WTC11 (cell line): Measurements from ENCODE around the gene OGFOD2. TPM values are rescaled to one million over a fixed set of nuclear protein-coding genes. Genes with fewer than 3 reads are reported as not detected.

Experiments
- CREB1 ChIP-seq: sonication (generic); formaldehyde crosslinking; IDR thresholded peaks from 2 replicates; pipeline ENCODE4 v1.8.0; 2023; ENCODE audit warnings: mild to moderate bottlenecking, missing genetic modification reagents
- ELF4 ChIP-seq: sonication (generic); formaldehyde crosslinking; IDR thresholded peaks from 2 replicates; pipeline ENCODE4 v1.8.1; 2022; ENCODE audit warnings: low read depth, mild to moderate bottlenecking, moderate library complexity, missing genetic modification reagents
- ESRRA ChIP-seq: sonication (generic); formaldehyde crosslinking; IDR thresholded peaks from 2 replicates; pipeline ENCODE4 v1.8.1; 2022; ENCODE audit warnings: mild to moderate bottlenecking, missing genetic modification reagents, borderline replicate concordance
- FOXK1 ChIP-seq: sonication (generic); formaldehyde crosslinking; IDR thresholded peaks from 2 replicates; pipeline ENCODE4 v1.8.0; 2022; ENCODE audit warnings: mild to moderate bottlenecking, moderate library complexity, missing genetic modification reagents
- GABPB1 ChIP-seq: sonication (generic); formaldehyde crosslinking; IDR thresholded peaks from 2 replicates; pipeline ENCODE4 v1.8.1; 2023; ENCODE audit warnings: mild to moderate bottlenecking, missing genetic modification reagents
- MXD4 ChIP-seq: fragments of 250-450 bp; sonication (Bioruptor Pico); IDR thresholded peaks from 2 replicates; pipeline ENCODE4 v1.8.0; 2021; ENCODE audit warnings: mild to moderate bottlenecking, moderate library complexity, borderline replicate concordance
- NFE2L1 ChIP-seq: sonication (generic); formaldehyde crosslinking; IDR thresholded peaks from 2 replicates; pipeline ENCODE4 v1.8.1; 2023; ENCODE audit warnings: missing genetic modification reagents
- NFYB ChIP-seq: sonication (generic); formaldehyde crosslinking; conservative IDR thresholded peaks from 2 replicates; pipeline ENCODE4 v1.8.0; 2022; ENCODE audit warnings: low read depth, missing genetic modification reagents
- PRRX2 ChIP-seq: fragments of 250-450 bp; sonication (Bioruptor Pico); IDR thresholded peaks from 2 replicates; pipeline ENCODE4 v1.8.0; 2021; ENCODE audit warnings: mild to moderate bottlenecking
- SP1 ChIP-seq: sonication (generic); formaldehyde crosslinking; conservative IDR thresholded peaks from 2 replicates; pipeline ENCODE4 v1.8.1; 2022; ENCODE audit warnings: missing genetic modification reagents
- TCF7 ChIP-seq: sonication (generic); formaldehyde crosslinking; IDR thresholded peaks from 2 replicates; pipeline ENCODE4 v1.8.0; 2022; ENCODE audit warnings: mild to moderate bottlenecking, low read depth, missing genetic modification reagents, moderate library complexity
- TEAD1 ChIP-seq: sonication (generic); formaldehyde crosslinking; IDR thresholded peaks from 2 replicates; pipeline ENCODE4 v1.8.0; 2022; ENCODE audit warnings: mild to moderate bottlenecking, missing genetic modification reagents
- ZNF219 ChIP-seq: sonication (generic); formaldehyde crosslinking; IDR thresholded peaks from 2 replicates; pipeline ENCODE4 v1.8.0; 2023; ENCODE audit warnings: missing genetic modification reagents, mild to moderate bottlenecking, borderline replicate concordance
- ZNF396 ChIP-seq: fragments of 250-450 bp; sonication (Bioruptor Pico); IDR thresholded peaks from 2 replicates; pipeline ENCODE4 v1.8.0; 2021; ENCODE audit warnings: mild to moderate bottlenecking, moderate library complexity, borderline replicate concordance
- total RNA-seq: library from RNA; stranded (reverse); gene quantifications from 3 replicates; pipeline ENCODE4 v1.2.3, GENCODE V29; 2021
- TF ChIP-seq, protein P1 (sequence below): sonication (generic); formaldehyde crosslinking; IDR thresholded peaks from 2 replicates; pipeline ENCODE4 v1.8.1; 2023; ENCODE audit warnings: mild to moderate bottlenecking, missing genetic modification reagents, borderline replicate concordance
- TF ChIP-seq, protein P2 (sequence below): sonication (generic); formaldehyde crosslinking; IDR thresholded peaks from 2 replicates; pipeline ENCODE4 v1.8.0; 2022; ENCODE audit warnings: missing genetic modification reagents
- TF ChIP-seq, protein P3 (sequence below): sonication (generic); formaldehyde crosslinking; IDR thresholded peaks from 2 replicates; pipeline ENCODE4 v1.8.0; 2022; ENCODE audit warnings: mild to moderate bottlenecking, missing genetic modification reagents
- TF ChIP-seq, protein P4 (sequence below): sonication (generic); formaldehyde crosslinking; IDR thresholded peaks from 2 replicates; pipeline ENCODE4 v1.8.1; 2022; ENCODE audit warnings: mild to moderate bottlenecking, moderate library complexity, missing genetic modification reagents
- TF ChIP-seq, protein P5 (sequence below): fragments of 250-450 bp; sonication (Bioruptor Pico); IDR thresholded peaks from 2 replicates; pipeline ENCODE4 v1.9.0; 2021; ENCODE audit warnings: mild to moderate bottlenecking, borderline replicate concordance
- TF ChIP-seq, protein P6 (sequence below): sonication (generic); formaldehyde crosslinking; IDR thresholded peaks from 2 replicates; pipeline ENCODE4 v1.8.1; 2022; ENCODE audit warnings: mild to moderate bottlenecking, missing genetic modification reagents, moderate library complexity, borderline replicate concordance

The OGFOD2 gene
- total RNA-seq, 1 experiment from 2014 or later = 28.1 TPM

DNA sequence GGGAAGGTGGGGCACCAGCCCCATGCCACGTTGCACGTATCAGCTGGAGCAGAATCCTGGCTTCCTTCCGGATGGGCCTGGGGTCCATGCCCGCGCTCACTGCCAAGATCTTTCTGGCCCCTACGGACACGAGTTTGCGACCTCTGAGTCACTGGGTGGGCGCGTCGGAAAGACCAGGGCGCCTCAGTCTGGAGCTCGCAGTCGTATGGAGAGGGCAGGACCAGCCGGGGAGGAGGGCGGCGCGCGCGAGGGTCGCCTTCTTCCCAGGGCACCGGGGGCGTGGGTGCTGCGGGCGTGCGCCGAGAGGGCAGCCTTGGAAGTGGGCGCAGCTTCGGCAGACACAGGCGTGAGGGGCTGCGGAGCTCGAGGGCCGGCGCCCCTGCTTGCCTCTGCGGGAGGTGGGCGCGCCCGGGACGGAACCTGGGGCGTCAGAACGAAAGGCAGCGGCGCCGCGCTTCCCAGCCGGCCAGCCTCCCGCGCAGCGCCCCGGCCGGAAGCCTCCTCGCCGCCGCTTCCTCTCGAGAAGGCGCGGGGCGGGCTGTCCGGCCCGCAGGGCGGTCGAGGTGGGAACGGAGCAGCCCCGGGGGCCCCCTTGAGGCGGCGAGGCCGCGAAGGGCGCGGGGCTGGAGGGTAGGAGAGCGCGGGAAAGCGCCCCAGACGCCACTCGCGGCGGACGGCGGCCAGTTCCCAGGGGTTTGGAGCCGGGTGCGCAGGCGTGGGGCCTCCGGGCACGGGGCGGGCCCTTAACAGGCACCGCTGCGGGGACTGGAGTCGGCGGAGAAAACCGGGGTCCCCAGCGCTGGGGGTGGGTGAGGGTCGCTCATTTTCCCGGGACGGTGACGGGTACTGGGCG, 5.4 kb downstream of the OGFOD2 start, which contains the start of gene ARL6IP4 (continued):
- TF ChIP-seq, protein P1, sequence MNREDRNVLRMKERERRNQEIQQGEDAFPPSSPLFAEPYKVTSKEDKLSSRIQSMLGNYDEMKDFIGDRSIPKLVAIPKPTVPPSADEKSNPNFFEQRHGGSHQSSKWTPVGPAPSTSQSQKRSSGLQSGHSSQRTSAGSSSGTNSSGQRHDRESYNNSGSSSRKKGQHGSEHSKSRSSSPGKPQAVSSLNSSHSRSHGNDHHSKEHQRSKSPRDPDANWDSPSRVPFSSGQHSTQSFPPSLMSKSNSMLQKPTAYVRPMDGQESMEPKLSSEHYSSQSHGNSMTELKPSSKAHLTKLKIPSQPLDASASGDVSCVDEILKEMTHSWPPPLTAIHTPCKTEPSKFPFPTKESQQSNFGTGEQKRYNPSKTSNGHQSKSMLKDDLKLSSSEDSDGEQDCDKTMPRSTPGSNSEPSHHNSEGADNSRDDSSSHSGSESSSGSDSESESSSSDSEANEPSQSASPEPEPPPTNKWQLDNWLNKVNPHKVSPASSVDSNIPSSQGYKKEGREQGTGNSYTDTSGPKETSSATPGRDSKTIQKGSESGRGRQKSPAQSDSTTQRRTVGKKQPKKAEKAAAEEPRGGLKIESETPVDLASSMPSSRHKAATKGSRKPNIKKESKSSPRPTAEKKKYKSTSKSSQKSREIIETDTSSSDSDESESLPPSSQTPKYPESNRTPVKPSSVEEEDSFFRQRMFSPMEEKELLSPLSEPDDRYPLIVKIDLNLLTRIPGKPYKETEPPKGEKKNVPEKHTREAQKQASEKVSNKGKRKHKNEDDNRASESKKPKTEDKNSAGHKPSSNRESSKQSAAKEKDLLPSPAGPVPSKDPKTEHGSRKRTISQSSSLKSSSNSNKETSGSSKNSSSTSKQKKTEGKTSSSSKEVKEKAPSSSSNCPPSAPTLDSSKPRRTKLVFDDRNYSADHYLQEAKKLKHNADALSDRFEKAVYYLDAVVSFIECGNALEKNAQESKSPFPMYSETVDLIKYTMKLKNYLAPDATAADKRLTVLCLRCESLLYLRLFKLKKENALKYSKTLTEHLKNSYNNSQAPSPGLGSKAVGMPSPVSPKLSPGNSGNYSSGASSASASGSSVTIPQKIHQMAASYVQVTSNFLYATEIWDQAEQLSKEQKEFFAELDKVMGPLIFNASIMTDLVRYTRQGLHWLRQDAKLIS (CRISPR knock-in tag) = peak; percentile 80
- TF ChIP-seq, protein P2, sequence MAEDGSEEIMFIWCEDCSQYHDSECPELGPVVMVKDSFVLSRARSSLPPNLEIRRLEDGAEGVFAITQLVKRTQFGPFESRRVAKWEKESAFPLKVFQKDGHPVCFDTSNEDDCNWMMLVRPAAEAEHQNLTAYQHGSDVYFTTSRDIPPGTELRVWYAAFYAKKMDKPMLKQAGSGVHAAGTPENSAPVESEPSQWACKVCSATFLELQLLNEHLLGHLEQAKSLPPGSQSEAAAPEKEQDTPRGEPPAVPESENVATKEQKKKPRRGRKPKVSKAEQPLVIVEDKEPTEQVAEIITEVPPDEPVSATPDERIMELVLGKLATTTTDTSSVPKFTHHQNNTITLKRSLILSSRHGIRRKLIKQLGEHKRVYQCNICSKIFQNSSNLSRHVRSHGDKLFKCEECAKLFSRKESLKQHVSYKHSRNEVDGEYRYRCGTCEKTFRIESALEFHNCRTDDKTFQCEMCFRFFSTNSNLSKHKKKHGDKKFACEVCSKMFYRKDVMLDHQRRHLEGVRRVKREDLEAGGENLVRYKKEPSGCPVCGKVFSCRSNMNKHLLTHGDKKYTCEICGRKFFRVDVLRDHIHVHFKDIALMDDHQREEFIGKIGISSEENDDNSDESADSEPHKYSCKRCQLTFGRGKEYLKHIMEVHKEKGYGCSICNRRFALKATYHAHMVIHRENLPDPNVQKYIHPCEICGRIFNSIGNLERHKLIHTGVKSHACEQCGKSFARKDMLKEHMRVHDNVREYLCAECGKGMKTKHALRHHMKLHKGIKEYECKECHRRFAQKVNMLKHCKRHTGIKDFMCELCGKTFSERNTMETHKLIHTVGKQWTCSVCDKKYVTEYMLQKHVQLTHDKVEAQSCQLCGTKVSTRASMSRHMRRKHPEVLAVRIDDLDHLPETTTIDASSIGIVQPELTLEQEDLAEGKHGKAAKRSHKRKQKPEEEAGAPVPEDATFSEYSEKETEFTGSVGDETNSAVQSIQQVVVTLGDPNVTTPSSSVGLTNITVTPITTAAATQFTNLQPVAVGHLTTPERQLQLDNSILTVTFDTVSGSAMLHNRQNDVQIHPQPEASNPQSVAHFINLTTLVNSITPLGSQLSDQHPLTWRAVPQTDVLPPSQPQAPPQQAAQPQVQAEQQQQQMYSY (CRISPR knock-in tag) = 0 out of 2 replicates have a peak, but pooled peaks have one; percentile 44
- TF ChIP-seq, protein P3, sequence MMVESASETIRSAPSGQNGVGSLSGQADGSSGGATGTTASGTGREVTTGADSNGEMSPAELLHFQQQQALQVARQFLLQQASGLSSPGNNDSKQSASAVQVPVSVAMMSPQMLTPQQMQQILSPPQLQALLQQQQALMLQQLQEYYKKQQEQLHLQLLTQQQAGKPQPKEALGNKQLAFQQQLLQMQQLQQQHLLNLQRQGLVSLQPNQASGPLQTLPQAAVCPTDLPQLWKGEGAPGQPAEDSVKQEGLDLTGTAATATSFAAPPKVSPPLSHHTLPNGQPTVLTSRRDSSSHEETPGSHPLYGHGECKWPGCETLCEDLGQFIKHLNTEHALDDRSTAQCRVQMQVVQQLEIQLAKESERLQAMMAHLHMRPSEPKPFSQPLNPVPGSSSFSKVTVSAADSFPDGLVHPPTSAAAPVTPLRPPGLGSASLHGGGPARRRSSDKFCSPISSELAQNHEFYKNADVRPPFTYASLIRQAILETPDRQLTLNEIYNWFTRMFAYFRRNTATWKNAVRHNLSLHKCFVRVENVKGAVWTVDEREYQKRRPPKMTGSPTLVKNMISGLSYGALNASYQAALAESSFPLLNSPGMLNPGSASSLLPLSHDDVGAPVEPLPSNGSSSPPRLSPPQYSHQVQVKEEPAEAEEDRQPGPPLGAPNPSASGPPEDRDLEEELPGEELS = 0 out of 2 replicates have a peak, but pooled peaks have one; percentile 75
- TF ChIP-seq ESRRA (CRISPR knock-in tag) = peak; percentile 43; the same call in 1 of the 2 replicates
- TF ChIP-seq ELF4 (CRISPR knock-in tag) = peak; percentile 76; the same call in 1 of the 2 replicates
- TF ChIP-seq ZNF396 (CRISPR knock-in tag) = no peak
- TF ChIP-seq TEAD1 (CRISPR knock-in tag) = peak; percentile 54; the same call in 1 of the 2 replicates
- TF ChIP-seq PRRX2 = peak; percentile 66; the same call in 1 of the 2 replicates
- peak; percentile 58; the same call in 1 of the 2 replicates for TF ChIP-seq ZNF219
- TF ChIP-seq, protein P4, sequence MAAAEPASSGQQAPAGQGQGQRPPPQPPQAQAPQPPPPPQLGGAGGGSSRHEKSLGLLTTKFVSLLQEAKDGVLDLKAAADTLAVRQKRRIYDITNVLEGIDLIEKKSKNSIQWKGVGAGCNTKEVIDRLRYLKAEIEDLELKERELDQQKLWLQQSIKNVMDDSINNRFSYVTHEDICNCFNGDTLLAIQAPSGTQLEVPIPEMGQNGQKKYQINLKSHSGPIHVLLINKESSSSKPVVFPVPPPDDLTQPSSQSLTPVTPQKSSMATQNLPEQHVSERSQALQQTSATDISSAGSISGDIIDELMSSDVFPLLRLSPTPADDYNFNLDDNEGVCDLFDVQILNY (CRISPR knock-in tag) = peak; percentile 69
- TF ChIP-seq SP1 (CRISPR knock-in tag) = peak; percentile 59; the same call in 1 of the 2 replicates
- TF ChIP-seq, protein P5, sequence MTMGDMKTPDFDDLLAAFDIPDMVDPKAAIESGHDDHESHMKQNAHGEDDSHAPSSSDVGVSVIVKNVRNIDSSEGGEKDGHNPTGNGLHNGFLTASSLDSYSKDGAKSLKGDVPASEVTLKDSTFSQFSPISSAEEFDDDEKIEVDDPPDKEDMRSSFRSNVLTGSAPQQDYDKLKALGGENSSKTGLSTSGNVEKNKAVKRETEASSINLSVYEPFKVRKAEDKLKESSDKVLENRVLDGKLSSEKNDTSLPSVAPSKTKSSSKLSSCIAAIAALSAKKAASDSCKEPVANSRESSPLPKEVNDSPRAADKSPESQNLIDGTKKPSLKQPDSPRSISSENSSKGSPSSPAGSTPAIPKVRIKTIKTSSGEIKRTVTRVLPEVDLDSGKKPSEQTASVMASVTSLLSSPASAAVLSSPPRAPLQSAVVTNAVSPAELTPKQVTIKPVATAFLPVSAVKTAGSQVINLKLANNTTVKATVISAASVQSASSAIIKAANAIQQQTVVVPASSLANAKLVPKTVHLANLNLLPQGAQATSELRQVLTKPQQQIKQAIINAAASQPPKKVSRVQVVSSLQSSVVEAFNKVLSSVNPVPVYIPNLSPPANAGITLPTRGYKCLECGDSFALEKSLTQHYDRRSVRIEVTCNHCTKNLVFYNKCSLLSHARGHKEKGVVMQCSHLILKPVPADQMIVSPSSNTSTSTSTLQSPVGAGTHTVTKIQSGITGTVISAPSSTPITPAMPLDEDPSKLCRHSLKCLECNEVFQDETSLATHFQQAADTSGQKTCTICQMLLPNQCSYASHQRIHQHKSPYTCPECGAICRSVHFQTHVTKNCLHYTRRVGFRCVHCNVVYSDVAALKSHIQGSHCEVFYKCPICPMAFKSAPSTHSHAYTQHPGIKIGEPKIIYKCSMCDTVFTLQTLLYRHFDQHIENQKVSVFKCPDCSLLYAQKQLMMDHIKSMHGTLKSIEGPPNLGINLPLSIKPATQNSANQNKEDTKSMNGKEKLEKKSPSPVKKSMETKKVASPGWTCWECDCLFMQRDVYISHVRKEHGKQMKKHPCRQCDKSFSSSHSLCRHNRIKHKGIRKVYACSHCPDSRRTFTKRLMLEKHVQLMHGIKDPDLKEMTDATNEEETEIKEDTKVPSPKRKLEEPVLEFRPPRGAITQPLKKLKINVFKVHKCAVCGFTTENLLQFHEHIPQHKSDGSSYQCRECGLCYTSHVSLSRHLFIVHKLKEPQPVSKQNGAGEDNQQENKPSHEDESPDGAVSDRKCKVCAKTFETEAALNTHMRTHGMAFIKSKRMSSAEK (CRISPR knock-in tag) = 0 out of 2 replicates have a peak, but pooled peaks have one; percentile 11
- TF ChIP-seq TCF7 (CRISPR knock-in tag) = no peak
- TF ChIP-seq NFYB (CRISPR knock-in tag) = 0 out of 2 replicates have a peak, but pooled peaks have one; percentile 18
- peak; percentile 74 for TF ChIP-seq GABPB1 (CRISPR knock-in tag)
- TF ChIP-seq CREB1 (CRISPR knock-in tag) = 0 out of 2 replicates have a peak, but pooled peaks have one; percentile 37
- TF ChIP-seq MXD4 = no peak
- TF ChIP-seq NFE2L1 = no peak
- TF ChIP-seq, protein P6, sequence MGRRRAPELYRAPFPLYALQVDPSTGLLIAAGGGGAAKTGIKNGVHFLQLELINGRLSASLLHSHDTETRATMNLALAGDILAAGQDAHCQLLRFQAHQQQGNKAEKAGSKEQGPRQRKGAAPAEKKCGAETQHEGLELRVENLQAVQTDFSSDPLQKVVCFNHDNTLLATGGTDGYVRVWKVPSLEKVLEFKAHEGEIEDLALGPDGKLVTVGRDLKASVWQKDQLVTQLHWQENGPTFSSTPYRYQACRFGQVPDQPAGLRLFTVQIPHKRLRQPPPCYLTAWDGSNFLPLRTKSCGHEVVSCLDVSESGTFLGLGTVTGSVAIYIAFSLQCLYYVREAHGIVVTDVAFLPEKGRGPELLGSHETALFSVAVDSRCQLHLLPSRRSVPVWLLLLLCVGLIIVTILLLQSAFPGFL (CRISPR knock-in tag) = no peak; the same call in 1 of the 2 replicates
- TF ChIP-seq FOXK1 (CRISPR knock-in tag) = peak; percentile 87
